AG04449 (cell line): ENCODE results near the gene PHLDB3.

Experiments
- CTCF ChIA-PET: fragments of 350-600 bp; formaldehyde crosslinking; extraction: SDS; loops from one replicate; lab custom pipeline; 2021; ENCODE audit warnings: antibody characterized with exemption; lab: Yijun Ruan, JAX
- POLR2A ChIA-PET: fragments of 400-600, 350-600 bp; formaldehyde crosslinking; extraction: SDS; loops from one replicate; lab custom pipeline; 2020; ENCODE audit warnings: antibody characterized with exemption, inconsistent platforms; lab: Yijun Ruan, JAX
- DNase-seq: peaks from one replicate; pipeline ENCODE4 v3.0.0-alpha.2; 2010; ENCODE audit warnings: low read depth, low spot score
- H3K4me3 ChIP-seq: 2 replicates; pipeline ENCODE4 v1.5.1; 2011; ENCODE audit warnings: low read depth, mild to moderate bottlenecking, control low read depth, low read length
- CTCF ChIP-seq: IDR thresholded peaks from one replicate; pipeline ENCODE4 v1.5.1; 2011; ENCODE audit warnings: mild to moderate bottlenecking, moderate library complexity, low read length, control low read depth, inconsistent platforms; ENCODE audit not compliant: insufficient read depth; ENCODE audit errors: missing control alignments

Gene PHLDB3

GRCh38 chr19:43474986-43475705 lies 29.4 kb downstream of the PHLDB3 start:
- ChIA-PET POLR2A (no interaction called here), CTCF (interaction anchor here (1.7 to 3.1 kb wide), 3 partner anchors 11 to 44 kb away, joined by 4 to 12 read pairs (median 9); no protein-coding TSS in a partner anchor)
- peak overlapping the region; percentile 45 for H3K4me3 ChIP-seq
- DNase-seq = peak; percentile 53
- TF ChIP-seq CTCF = no peak

- no peak for TF ChIP-seq CTCF
- ChIA-PET CTCF (interaction anchor here (1.7 to 3.1 kb wide), 3 partner anchors 11 to 45 kb away, joined by 4 to 12 read pairs (median 9); no protein-coding TSS in a partner anchor), POLR2A (no interaction called here)
- H3K4me3 ChIP-seq = no peak overlapping the region
- DNase-seq = no peak
Measured at GRCh38 chr19:43474487-43474886, 30.1 kb downstream of the PHLDB3 start.

DNA sequence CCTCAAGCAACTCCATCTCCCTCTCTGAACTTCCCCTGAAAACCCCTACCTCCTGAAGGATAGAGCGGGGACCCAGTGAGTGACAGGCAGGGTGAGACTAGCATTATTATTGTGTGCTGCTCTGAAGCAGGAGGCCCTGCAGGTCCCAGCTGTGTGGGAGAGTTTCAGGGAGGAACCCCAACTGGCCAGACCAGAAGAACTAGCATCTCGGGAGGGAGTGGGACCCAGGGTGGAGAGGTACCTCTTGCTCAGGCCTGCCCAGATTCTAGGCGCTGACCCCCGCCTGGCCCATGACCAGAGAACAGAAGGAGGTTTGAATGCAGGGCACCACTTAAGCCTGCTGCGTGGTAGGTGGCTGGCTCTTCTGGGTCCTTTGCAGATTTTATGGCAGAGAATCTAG lies 33.5 kb downstream of the PHLDB3 start:
- ChIA-PET CTCF (no interaction called here), POLR2A (no interaction called here)
- TF ChIP-seq CTCF = no peak
- H3K4me3 ChIP-seq = no peak overlapping the region
- no peak for DNase-seq

DNA sequence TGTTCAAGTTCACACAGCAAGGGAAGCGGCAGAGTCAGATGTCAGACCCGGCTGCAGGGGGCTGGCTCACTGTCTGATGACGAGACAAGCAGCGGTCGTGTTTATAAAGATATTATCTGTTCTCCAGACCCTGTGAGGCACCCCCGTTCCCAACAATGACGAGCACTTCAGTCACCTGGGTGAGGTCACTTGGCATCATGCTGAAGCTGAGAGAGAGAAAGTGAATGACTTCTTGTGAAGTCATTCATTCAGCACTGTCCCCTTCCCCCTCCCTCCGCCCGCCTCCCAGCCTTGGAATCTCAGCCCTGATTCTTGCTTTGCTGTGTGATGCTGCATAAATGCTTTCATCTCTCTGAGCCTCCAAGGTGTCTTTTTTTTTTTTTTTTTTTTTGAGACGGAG lies 34.3 kb downstream of the PHLDB3 start:
- ChIA-PET POLR2A (no interaction called here), CTCF (no interaction called here)
- no peak for TF ChIP-seq CTCF
- DNase-seq = no peak
- H3K4me3 ChIP-seq = no peak overlapping the region; the same call in 1 of the 2 replicates

DNA sequence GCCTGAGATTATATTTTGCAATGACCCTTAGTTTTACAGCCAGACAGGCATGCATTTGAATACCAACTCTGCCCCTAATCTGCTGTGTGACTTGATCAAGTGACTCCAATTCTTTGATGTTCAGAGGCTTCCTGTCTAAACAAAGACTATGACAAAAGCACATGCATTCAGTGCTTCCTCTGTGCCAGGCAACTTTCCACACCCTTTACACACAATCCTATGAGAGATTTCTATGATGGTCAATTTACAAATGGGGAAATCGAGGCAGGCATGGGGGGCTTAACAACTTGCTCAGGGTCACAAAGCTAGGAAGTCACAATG lies 35.4 kb downstream of the PHLDB3 start:
- ChIA-PET POLR2A (no interaction called here), CTCF (interaction anchor here (0.6 to 6.9 kb wide), 2 partner anchors 22 kb away, joined by 3 to 62 read pairs; no protein-coding TSS in a partner anchor)
- no peak overlapping the region for H3K4me3 ChIP-seq
- TF ChIP-seq CTCF = no peak
- no peak for DNase-seq

DNA sequence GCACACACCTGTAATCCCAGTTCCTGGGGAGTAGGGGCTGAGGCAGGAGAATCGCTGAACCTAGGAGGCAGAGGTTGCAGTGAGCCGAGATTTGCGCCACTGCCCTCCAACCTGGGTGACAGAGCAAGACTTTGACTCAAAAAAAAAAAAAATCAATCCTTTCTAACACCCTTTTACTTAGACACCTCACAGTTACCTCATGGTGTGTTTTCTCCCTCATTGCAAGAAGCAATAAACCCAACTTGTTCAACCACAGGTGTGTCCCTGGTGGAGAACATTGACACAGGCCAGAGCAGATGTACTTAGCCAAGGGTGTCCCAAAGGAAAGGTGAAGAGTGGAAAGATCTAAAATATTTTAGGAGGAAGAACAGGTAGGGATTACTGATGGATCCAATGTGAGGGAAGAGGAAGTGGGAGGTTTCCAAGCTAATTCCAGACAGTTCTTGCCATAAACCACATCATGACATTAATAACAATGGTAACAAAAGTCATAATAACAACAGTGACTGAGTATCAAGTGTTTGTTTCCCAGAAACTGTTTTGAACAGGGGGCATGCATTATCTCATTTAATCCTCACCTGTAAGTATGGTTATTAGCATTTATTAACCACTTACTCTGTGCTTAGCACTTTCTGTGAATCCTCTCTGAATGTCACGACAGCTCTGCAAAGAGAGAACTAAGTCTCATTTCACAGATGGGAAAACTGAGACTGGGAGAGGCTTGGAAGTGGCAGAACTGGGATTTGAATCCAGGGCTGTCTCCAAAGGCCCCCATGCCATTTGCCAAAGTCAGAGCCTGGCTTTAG lies 36.0 kb downstream of the PHLDB3 start:
- CTCF ChIA-PET = interaction anchor here (6.9 kb wide), 1 partner anchor 21 kb away, joined by 62 read pairs; no protein-coding TSS in a partner anchor
- H3K4me3 ChIP-seq = no peak overlapping the region
- no peak for TF ChIP-seq CTCF
- POLR2A ChIA-PET = no interaction called here
- no peak for DNase-seq
